Stimulated activated CD4-positive, alpha-beta T cell treated with anti-CD3 and anti-CD28 coated beads, Interleukin-2, amount 100 ng/mL, for 24 hours (primary cell): ENCODE data around the gene COL23A1.

ENCODE experiments used
- DNase-seq, 2 donors: peaks; one replicate each; pipeline ENCODE4 v3.0.0-alpha.2; 2020

Gene COL23A1

DNA sequence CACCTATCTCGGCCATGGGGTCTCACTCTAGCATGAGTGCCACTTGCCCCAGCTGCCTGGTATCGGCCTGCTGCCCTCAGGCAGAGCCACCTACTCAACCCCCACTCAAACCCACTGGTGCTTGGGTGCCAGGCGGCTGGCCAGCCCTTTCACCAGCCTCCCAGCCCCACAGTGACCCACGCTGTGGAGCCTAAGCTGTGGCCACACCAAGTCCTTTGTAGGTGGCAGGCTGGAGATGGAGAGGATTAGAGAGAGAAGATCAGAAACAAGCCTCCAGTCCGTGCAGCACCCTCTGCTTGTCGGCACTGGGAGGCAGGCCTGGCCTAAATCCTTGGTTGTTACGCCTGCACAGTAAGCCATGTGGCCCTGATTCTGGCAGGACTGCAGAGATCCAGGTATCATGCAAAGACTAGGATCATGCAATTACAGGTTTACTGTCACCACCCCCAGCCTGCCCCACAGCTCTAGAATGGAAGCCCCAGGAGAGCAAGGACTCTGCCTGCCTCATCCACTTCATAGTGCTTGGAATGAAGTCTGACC lies 171.7 kb downstream of the COL23A1 start:
- no peak for DNase-seq

DNA sequence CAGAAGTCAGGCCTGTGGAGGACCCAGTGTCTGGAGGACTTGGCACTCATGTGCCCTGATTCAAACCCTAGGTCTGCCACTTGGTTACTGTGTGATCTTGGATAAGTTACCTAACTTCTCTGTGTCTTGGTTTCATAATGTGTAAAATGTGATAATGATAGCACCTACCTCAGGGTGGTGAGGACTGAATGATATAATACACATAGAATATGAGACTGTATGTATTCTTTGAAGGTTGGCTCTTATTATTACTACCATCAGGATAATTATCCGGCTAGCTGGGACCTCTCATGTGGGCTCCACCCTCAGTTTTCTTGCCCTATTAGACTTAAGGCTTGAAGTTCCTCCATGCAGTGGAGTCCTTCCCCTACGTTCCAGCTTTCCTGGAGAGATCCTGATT lies 172.2 kb downstream of the COL23A1 start:
- no peak for DNase-seq

- no peak for DNase-seq
These were observed 172.8 kb downstream of the COL23A1 start for GRCh38 chr5:178417391-178417811.

- no peak for DNase-seq
These were observed 173.3 kb downstream of the COL23A1 start for GRCh38 chr5:178416919-178417318.

GRCh38 chr5:178416206-178416882 lies 173.8 kb downstream of the COL23A1 start:
- DNase-seq, result no peak

DNA sequence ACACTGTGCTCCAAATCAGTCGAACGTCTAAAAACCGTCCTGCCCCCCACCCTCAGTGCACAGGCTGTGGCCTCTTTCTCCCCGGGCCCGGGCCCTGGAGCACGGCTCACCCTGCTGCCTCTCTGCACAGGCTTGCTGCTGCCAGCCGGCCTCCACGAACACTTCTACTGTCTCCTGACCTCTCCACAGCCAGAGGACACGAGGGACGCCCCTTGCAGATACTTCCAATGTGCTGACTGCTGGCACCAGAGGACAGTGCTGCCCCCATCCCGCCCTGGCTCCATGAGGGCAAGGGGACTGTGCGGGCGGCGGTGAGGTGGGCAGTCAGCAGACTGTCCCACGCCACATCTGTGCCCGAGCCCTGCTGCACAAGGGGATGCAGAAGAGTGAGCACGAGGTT lies 174.8 kb downstream of the COL23A1 start:
- DNase-seq, result no peak

DNA sequence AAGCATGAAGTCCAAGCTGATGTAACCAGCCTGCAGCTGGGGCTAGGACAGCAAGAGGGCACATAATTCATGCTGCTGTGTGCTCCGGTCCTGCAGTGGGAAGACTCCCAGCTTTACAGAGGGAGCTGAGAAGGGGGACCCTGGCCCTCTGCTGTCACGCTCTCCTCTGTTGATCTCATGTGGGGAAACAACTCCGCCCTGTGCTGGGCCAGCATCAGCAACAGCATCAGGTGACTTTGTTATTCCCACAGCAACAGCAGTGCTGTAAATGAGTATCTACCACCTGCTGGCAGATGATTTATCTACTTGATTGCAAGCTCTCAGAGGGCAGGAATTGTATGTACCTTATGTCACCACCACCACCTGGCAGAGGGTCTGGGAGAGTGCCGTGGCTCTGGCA lies 176.2 kb downstream of the COL23A1 start:
- no peak for DNase-seq

- DNase-seq, result no peak
These were observed 179.1 kb downstream of the COL23A1 start for GRCh38 chr5:178411083-178411482.

DNA sequence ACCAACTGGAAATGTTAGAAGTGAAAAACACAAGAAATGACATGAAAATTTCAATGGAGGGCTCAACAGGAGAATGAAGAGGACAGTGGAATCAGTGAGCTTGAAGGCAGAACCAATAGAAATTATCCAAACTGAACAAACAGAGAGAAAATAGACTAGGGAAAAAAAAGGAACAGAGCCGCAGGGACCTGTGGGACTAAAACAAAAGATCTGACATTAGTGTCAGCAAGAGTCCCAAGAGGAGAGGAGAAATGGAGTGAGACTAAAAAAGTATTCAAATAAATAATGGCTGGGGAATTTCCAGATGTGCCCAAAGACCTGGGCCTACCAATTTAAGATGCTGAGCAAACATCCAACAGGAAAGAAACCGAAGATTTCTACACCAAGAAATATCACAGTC lies 182.5 kb downstream of the COL23A1 start:
- DNase-seq, result no peak

- no peak for DNase-seq
These were observed 185.2 kb downstream of the COL23A1 start for GRCh38 chr5:178404987-178405386.

- DNase-seq, result no peak
These were observed 186.1 kb downstream of the COL23A1 start for GRCh38 chr5:178403956-178404600.

GRCh38 chr5:178403351-178403750 lies 186.8 kb downstream of the COL23A1 start:
- DNase-seq, result no peak

- no peak for DNase-seq
These were observed 190.5 kb downstream of the COL23A1 start for GRCh38 chr5:178399701-178400095.

DNA sequence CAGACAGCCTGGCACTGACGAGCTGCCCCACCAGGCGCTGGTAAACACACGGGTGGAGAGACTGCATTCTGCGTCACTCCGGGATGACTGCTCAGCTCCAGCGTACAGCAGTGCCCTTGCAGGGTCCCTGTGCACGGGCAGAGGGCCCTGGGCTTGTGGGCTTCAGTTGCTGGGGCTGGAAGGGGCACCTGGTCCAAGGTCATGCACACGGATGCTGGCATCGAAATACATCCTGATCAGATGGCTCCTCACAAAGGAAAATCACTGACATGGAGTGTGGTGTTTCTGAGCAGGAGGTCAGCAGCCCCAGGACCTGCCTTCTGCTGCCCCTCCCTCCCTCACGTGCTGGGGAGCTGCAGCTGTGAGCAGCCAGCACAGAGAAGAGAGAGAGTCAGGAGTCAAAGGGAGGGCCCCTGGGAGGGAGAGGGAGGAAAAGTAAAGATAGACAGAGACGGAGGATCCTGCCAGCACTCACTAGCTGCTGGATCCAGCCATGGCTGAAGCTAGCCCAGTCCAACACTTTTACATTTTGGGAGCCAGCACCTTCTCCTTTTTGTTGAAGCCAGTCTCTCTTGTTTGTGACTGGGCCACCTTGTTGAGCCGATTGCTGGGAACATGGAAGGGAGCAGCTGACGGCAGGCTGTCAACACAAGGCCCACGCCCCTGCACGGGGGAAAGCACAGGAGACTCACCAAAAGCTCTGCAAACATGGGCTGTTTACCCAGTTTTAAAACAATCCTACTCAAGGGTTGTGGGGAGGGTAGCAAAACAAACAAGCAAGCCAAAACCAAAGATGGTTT lies 191.1 kb downstream of the COL23A1 start:
- no peak for DNase-seq

DNA sequence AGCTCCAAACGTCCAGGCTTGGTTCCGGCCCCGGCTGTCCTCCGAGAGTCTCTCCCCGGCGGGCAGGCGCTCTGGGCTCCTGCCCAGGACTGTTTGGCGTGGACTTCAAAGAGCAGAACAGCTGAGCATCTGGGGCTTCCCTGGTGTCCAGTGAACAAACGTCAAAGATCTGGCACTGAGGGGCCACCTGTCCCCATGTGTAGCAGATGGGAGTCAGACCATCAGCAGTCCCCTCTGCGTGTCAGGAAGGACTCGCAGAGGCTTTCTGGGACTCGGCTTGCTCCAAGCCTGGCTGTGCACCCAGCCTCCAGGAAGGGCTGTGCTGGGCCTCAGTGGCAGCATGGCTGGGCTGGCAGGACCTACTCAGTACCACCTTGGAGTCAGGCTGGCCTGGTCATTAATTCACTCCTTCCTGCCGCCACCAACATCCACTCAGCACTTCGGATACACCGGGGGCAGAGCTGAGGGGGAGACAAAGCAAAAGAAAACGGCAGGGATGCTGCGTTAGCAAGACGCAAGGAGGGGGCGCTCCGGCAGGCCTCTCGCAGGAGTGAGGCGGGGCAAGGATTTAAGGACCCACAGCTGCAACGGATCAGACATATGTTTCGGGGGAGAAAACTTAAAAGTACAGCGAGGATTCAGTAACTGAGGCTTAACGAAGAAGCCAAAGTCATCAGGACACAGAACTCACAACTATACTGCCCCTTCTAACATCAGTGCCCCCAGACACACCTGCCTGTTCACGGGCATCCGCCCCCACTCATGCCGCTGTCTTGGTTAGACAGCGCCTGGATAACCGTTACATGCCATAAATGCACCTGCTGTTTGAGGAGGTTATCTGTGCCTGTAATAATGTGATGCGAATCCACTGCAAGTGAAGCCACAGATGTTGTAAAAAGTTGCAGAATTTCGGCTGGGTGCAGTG lies 193.1 kb downstream of the COL23A1 start:
- DNase-seq, result no peak

DNA sequence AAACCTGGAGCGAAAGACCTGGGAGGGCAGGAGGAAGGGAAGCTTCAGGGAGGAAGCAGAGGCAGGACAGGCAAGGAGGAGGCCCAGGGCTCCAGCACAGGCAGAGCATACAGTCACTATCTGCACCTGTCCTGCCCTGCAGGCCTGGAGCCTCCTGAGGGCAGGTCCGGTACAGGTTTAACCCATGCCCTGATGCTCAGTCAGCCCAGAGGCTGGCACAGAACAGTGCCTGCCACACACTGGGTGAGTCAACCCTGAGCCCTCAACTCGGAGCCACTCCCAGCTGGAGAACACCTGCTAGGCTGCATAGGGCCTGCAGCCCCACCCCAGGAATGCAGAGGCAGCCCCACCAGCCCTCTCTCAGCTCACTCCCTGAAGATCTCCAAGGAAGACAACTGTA lies 196.1 kb downstream of the COL23A1 start:
- no peak for DNase-seq

DNA sequence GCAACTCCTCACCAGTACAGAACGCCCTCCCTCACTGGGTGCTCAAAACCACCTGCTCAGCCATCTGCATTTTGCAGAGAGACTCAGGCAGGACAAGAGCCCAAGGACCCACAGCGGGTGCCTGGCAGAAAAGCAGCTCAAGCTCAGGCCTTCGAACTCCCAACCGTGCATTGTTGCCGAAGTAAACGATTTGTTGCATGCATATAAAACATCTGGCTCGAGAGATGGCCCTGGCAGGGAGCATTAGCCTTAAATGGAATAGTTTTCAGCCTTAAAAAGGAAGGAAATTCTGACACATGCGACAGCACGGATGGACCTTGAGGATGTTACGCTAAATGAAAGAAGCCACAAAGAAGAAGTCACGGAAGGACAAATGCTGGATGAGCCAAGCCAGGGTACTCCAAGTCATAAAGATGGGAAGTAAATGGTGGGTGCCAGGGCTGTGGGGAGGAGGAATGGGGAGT lies 197.2 kb downstream of the COL23A1 start:
- DNase-seq, result no peak

GRCh38 chr5:178392386-178392785 lies 197.8 kb downstream of the COL23A1 start:
- DNase-seq, result no peak

GRCh38 chr5:178391480-178391879 lies 198.7 kb downstream of the COL23A1 start:
- no peak for DNase-seq

DNA sequence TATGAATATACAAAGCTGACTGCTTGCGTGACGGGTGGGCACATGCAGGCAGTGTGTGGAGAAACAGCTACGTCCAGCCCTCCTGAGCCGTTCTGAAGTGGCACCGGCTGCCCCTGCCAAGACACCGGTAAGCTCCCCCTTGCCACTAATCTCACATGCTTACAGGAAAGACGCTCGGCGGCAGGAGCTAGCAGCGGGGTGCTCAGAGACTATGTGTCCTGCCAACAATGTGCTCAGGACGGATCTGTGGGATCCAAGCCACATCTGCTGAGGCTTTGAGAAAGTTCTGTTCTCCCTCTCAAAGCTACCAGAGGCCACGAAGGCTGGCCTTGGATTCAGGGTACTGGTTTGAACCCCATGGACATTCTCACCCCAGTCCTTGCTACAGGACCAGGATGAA lies 200.4 kb downstream of the COL23A1 start:
- no peak for DNase-seq

DNA sequence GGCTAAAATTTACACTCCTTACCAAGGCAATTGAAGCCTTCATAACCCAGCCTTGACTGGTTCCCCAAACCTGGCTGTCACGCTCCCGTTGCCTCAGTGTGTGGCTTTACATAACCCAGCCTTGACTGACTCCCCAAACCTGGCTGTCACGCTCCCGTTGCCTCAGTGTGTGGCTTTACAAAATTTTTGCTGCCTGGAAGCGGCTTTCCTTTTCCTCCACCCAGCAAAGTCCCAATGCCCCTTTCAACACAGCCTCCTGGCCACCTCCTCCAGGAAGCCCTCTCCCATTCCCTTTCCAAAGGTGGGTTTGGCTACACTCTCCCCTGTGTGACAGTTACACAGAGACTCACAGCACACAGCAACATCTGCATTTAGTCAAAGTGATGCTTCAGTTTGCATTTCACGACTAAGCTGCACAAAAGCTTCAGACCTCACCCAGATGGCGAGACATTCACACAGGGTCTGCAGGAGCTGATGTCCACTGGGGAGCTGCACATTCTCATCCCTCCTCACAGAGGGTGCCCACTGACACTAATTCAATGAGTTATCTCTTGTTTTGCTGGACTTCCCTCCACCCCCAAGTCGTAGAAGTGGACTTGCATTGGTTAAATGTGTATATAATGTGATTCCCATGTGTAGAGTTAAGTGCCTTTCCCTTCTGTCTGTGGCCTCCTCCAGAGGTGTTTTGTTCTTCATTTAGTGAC lies 201.0 kb downstream of the COL23A1 start:
- DNase-seq, result no peak
